Measurements from ENCODE around the gene DAP.

The DAP gene

DNA sequence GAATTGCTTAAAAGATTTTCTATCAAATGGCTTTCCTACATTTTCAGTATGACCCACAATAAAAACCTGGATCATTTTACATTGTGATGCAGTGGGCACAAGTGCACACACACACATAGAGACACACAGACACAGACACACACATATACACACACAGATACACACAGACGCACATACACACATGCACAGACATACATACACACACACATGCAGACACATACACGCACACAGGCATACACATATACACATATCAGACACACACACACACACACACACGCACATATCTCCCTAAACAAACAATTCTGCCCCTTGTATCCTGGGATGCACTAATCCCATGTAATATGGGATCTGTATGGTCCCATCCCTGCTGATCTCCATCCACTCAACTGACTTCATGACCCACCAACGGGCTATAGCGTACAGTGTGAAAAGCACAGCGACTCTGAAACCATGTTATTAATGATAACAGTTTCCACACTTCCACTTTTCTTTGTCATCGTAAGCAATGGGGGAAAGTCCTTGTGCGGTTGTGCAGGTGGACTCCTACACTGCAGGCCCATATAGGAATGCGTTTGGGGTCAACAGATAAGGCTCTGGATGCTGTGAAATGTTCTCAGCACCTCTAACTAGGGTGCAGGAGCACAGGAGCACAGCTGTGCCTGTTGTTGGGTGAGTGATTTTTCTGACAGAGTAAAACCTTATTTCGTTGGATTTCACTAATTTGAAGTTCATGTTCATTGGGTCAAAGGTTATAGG is 52.7 kb downstream of the DAP start:
- FAIRE-seq = no peak

DNA sequence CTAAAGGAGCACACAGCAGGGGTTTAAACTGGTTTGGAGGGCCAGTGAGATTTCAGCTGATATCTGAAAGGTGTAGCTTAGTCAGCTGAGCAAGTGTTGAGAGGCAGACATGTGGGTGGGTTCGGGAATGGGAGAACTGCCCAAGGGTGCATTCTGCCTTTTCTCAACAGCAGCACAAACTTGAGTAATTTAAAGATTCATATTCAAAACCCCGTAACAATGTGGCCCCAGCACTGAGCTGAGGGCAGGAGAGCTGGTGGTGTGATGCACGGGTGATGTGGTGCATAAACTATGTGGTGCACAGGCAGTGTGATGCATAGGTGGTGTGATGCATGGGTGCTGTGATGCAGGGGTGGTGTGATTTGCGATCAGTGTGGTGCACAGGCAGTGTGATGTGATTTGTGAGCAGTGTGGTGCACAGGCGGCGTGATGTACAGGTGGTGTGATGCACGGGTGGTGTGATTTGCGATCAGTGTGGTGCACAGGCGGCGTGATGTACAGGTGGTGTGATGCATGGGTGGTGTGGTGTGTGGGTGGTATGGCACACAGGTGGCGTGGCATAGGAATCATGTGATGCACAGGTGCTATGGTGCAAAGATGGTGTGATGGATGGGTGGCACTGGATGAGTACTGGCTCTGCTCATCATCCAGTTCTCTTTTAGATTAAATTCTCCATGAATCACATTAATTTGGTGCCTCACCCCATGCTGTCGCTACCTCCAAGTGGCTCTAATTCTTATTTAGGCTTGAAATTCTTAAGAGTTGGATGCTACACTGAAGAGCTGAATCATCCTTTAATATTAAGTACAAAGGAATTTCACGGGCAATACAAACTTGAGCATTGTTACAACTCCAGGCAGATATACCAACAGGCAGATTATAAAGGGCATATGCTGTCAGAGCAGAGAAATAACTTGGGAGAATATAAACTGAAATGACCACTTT is 53.6 kb downstream of the DAP start:
- FAIRE-seq = no peak

DNA sequence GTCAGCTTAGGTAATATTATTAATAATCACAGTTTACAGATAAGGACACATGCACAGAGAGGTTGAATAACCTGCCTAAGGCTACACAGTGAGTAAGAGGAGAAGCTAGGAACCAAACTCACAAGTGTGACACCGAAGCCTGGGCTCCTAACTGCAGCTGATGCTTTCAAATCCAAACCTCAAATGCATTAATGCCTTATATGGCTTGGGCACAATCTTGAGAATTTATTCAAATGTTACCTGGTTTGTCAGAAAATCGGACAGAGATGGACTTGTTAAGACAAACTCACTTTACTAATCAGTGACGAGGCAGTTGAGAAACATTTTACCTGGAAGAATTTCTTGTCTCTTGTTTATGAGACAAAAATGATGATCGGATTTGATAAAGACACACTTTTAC is 54.7 kb downstream of the DAP start:
- FAIRE-seq = no peak

DNA sequence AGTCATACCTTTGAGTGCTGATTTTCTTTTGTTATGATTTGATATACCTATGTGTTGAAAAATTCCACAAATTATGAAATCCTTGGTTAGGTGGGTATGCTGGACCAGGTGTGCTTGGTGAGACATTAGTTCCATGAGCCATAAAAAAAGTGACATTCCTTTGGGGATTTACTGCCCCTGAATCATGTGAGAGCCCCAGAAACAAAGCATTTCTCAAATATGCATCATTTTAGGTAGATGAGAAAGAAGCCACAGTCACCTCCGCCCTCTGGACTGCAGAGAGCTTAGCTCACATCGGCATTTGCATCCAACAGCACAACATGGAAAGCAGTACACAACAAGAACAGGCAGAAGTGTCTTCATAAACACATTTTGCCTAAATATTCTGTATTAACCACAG is 55.3 kb downstream of the DAP start:
- no peak for FAIRE-seq

DNA sequence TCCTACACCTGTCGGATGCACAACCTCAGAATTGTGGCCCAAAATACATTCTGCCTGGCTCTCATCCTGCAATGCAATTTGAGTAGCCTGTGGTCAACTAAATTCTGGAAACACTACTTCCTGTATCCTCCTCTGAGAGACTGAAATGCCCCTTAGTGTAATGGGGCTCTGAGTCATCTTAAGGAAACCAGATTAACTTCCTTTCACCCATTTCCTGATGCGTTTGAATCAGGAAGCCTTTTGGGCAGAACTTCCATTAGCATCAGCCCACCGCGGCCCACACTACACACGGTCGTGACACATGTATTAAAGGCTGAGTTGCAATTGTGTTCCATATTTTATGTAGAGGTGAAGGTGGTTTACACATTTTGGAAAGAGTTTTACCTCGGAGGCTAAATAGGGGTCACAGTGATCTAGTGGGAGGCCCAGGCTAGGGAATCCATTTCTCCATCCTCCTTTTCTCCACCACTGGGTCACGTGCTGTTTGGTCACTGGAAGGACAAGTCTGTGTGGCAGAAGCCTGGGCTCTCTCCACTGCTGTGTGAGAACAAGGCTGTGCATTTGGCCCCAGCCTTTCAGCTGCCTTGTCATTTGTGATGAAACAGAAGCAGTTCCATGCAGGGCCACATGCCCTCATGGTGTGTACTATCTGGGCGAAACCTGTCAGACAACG is 55.9 kb downstream of the DAP start:
- FAIRE-seq = no peak

DNA sequence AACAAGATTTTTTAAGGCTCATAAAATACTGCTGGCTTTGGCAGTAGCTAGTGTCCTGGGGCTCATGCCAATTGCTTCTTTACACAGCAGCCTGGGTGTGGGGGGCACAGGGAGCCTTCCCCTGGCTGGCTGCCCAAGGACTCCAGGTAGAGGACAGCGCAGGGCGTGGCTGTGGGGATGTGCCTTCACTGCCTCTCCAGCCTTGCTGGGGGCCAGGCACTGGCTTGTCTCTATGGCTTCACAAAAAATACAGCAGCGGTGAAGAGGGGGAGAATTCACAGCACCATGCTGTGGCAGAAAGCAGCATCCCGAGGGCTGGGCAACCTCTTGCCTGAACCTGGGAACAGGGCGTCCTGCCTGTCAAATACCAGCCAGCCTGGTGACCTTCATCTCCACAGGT is 57.4 kb downstream of the DAP start:
- FAIRE-seq = no peak

DNA sequence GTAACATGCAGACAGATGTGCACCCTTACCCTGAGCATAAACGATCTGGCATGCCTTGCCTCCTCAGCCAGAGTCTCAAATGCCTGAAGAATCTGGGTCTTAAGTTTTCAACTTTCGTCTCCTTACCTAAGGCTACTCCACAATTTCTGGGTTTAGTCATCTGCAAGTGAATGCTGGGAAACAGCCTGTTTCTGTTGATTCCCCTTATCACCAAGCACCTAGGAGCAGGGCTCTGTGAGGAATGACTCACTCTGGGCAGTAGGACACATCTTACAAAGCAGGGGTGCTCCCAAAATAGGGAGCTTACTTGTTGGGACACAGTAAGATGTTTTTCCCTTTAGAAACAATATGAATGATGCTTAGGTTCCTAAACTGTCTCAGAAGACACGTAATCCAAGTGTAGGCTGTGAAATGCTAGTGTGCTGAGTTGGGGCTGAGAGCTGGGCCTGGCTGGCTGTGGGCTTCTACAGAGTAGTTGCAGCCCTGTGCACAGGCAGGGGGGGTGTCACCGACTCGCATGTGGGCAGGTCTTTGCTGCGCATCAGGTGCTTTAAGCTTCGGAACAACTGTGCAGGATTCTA is 58.0 kb downstream of the DAP start:
- no peak for FAIRE-seq

DNA sequence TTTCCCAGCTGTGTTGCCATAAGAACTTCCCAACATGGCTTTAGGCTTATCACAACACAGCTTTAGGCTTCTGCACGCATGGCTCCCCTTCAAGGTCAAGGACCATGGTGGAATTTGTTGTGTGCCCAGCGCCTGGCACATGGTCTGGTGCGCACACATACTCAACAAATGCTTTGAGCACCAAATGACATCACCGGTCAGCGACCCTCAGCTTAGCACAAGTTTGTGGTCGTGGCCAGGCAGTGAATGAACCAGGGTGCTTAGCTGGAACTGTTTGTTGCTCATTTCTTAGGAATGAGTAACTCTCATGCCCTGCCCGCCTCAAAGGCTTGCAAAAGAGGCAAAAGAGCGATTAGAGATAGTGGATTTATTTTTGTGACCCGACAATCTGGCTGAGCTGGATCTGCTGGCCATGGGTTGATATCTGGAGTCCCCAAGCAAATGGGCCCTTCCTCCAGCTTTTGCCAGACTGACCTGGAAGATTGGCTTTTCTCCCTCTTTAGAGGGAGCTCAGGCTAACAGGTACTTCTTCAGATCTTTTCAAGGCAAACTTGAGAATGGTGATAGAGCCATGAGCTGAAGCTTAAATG is 58.9 kb downstream of the DAP start:
- no peak for FAIRE-seq

DNA sequence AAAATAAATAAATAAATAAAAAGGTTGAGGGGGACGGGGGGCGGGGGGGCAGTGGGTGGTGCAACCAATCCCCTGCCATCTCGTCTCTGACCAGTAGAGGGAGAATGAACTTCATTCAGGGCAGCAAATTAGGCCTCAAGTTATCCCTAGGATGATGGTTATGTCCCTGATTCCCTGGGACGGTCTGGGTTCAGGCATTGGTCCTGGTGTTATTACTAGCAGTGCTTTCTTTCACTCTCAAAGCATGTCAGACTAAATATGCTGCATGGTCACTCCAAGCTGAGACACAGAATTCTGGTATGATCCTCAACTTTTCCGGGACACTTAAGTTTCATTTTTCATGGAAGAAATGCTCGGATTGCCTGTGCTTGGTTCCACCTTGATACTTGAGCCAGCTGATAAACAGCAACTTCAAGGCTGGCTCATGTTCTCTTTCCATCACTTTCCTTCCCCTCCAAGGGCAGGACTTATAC is 59.4 kb downstream of the DAP start:
- no peak for FAIRE-seq

DNA sequence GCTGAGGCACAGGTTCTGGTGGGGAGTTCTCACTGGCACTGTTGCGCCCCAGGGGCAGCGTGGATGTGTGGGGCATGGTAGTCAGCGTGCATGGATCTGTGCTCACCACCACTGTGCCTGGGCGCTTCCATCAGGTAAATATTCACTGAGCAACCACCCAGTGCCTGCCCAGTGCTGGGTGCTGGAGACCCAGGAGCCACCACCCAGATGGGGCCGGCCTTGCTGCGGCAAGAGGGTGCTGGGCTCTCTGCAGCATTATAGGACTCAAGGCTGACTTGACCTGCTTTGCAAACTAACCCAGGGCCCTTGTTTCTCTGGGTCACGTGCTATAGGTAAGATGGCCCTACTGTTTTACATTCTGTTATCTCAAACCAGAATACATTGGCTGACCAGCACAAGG is 60.5 kb downstream of the DAP start:
- no peak for FAIRE-seq

DNA sequence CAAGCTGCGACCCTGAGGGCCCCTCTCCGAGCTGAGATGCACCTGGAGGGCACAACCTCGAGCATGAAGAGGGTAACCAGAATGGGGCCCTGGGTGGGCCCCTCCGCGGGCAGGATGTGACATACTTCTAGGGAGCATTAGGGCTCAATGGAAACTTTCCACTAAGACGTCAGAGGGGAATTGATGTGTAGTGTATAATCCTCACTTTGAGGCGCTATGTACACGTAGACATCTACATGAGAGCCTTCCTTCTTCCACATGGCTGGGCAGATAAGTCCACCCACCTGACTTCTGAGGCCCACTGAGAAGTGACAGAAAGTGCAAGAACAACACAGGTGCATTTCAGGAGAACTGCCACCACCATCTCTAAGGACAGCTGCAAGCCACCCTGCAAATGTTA is 61.0 kb downstream of the DAP start:
- no peak for FAIRE-seq

DNA sequence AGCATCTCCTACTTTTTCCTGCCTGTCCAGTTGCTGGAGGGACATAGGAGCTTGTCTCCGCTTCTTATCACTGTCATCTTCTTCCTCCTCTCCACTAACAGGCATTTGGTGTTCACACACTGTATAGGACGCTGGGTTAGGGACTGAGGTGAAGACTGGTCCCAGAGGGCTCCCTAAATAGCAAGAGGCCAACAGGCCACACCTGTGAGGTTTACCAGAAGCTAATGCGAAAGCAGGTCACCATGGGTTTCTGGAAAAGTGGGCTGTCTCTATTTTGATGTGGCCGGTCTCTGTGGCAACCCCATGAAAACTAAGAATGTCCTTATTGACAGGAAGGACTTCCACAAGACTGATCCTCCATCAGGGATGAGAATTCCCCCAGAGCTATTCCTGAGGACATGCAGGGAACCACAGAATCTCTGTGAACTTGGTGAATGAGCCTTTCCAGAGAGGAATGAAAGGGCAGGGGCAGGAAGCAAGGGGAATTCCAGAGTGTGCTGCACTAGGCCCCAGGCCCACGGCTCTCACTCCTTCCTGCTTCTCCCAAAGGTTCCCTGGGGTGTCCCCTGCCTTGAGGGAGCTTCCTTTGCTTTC is 61.7 kb downstream of the DAP start:
- no peak for FAIRE-seq

DNA sequence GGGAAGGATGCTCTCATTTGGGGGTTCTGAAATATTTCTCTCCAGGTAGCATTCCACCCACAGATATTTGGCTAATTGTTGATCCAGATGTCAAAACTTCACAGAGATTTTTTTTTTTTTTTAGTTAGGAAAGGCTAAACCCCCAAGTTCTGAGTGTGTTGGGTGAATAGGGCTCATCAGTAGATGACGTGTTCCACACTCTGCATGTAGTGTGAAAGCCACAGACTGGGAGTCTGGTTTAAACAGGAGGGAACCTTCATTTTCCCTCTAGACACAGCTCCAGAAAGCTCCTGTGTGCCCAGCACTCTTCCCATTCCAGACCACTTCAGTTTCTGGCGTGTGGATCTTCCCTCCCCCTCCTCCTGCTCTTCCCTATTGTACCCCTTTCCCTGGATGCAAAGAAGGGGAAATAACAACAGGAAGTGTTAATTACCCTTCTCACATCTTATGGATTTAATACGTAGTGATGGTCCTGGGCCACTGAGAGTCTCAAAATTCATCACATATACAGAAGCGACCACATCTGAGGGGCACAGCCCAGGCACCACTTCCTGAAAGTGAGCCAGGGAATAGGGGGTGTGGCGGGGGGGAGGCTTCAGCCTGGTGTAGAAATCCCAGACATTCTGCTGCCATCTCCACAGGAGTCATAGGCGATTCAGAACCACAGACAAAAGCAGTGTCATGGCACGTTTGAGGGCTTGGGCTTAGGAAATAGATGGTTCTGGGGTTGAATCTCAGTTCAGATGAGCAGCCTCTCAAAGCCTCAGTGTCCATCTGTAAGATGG is 65.1 kb downstream of the DAP start:
- FAIRE-seq = no peak

DNA sequence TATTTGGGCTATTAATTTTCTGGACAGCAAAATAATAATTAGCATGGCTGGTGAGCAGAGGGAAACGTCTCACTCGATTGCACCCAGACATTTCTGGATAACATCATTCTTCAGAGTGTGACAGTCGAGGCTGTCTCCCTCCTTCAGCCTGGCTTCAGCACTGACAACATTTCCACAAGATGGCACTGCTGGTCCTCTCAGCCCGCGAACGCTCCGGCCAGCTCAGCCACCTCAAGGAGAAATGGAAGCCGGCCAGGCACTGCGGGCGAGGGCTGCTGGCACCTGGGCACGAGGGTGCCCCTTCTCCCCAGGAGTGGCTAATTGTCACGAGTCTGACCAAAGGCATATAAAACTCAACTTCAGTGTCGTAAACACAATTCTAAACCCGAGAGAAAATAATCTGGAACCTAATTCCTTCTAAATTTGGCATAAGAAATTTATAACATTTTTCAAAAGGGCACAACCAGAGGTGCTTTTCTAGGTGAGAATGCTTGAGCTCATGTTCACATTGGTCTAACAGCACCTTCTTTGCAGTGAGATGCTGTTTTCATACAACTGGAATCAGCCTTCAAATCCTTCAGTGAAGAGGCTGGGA is 65.9 kb downstream of the DAP start:
- FAIRE-seq = no peak

DNA sequence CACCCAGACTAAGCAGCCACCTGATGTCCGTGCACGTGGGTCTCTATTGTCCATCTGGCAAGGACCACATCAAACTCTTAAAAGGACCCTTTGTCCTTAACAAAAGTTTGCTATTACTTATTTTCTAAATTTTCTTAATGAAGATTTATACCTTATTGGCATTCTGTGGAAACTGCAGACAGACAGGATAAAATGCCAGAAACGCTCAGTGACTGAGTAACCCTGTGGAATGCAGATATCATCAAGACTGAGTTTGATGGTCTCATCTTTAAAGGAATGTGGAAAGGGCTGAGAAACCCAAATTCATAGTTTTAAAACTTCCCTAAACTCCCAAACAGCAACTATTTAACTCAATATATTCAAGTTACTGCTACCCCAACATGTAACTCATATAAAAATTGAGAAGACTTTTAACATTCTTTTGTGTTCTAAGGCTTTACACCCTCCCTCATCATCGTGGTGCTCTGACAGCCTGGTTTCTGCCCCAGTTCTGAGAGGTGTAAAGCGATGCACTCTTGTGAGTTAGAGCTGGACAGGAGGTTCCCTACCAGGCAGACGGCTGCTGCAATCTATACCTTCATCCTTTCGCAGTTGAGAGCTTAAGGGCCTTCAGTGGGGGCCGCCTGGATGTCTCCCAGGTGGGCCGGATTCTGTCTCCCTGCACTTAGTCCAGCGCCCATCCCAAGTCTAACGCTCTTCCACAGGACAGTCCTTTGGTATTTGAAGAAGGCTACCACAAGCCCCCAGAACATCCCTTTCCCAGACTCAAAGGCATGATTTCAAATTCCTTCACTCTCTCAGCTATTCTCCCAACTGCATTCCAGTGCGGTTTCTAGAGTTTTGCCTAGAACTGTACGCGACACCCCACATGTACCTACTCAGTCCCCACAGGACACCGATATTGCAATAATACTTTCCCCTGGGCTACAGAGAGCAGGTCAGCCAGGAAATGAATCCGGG is 68.9 kb downstream of the DAP start:
- no peak for FAIRE-seq

DNA sequence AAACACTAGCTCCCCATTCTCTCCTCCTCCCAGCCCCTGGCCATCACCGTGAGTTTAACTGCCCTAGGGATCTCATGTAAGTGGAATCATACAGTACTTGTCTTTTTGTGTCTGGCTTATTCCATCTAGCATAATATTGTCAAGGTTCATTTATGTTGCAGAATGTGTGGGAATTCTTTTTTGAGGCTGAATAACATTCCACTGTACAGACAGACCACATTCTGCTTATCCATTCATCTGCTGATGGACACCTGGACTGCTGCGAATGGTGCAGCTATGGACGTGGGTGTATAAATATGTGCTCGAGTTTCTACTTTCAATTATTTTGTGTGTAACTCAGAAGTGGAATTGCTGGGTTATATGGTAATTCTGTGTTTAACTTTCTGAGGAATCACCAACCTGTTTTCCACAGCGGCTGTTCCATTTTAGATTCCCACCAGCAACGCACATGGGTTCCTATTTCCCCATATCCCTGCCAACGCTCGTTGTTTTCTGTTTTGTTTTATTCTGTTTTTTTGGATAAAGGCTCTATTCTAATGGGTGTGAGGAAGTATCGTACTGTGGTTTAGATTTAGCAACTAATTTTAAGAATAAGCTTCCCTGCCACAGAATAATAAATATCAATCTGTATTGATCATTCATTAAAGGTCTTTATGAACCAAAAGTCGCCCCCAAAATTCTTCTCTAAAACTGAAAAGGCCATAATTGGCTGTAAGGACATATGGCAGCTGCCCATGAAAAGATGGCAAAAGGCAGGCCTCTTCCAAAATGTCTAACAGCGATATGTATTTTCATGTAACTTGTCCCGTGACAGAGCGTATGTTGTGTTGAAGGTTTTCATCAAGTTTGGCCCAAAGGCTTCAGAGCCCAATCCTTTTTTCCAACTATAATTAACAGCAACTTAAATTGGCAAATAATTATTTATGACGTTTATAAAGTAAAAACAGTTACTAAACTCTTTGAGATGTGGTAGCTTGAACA is 70.3 kb downstream of the DAP start:
- no peak for FAIRE-seq

DNA sequence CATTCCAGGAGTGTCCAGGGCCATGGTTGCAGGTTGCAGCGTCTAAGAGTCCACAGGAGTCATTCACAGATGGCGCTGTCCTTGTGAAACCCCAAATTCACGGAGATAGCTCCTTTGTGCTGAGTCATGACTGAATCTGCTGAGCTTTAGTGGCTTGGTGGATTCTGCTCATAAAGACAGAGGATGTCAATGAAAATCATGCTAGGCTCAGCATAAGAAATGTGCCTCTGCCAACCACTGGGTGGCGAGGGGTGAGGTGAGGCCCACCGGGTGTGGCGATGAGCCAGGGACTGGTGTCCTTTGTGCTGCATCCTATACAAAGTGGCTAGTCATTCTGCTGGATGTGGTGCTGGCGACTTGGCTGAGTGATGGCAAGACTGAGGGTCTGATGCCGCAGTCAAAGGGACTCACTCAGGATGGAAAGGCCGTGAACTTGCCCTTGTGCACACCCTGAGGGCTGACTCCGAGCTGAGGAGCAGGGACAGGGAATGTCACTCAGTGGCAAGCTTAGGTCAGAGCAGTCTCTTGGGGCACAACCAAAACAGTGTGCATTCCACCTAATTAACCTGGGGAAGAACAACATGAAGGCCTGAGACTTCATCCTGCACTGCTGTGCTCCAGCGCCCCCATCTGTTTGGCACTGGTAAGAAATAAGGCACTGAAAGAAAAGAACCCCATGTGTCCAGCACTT is 71.5 kb downstream of the DAP start:
- no peak for FAIRE-seq

DNA sequence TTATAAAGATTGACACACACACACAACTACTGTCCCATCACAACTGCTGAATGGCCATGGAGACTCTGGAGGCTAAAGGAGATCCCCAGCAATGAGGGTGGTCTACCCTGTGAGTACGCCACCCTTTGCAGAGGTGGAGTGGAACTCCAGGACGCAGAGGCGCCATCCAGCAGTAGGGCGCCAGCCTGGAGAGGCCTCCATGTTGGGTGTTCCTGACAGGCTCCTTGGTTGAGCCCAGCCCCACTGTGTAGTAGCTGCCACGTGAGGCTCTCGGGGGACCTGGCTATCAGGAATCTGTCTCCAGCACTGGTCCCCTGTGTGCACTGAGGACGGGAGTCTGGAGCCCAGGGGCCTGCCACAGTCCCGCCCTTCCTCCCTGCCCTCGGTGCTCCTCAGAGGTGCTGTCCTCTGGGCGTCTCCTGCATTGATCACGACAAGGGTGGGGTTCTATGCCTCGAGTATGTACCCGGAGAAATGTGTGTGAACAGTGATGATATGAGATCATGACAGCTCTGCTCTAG is 72.3 kb downstream of the DAP start:
- no peak for FAIRE-seq

Data from colon (tissue), 2 donors.